Measurements from ENCODE around the gene CDK17. TPM values are rescaled to one million over a fixed set of nuclear protein-coding genes. Genes with fewer than 3 reads are reported as not detected.
"Not testable (repeated sequence)": the region's sequence is repeated elsewhere in the genome, so short reads cannot be mapped to it uniquely, and the experiment has no call there.

Gene CDK17
- total RNA-seq, 1 experiment from 2014 or later = 23.9 TPM

GRCh38 chr12:96343347-96343954, 56.8 kb downstream of the CDK17 start:
- no peak overlapping the region for H3K27ac ChIP-seq (ENCODE audit: low read length)
- H3K4me3 ChIP-seq (ENCODE audit: low read length) = no peak overlapping the region
- ATAC-seq = no peak
- intact Hi-C loops (cut with micrococcal nuclease) = no loop called here
- H3K4me1 ChIP-seq (ENCODE audit: insufficient read depth, low read length) = no peaks in the 10 kb centered on the region
- peaks cover 22% of the 10 kb centered on the region for H3K36me3 ChIP-seq (ENCODE audit: low read depth, low read length)
- no TSS peak for BruUV-seq (replicated peaks)
- H3K4me2 ChIP-seq (ENCODE audit: low read length) = no peak overlapping the region
- H3K9ac ChIP-seq (ENCODE audit: low read length) = no peak overlapping the region
- POLR2A ChIA-PET (ENCODE audit: unreplicated experiment) = no interaction called here
- no peaks in the 10 kb centered on the region for H3K27me3 ChIP-seq (ENCODE audit: low read length)
- H3K9me2 ChIP-seq (replicated peaks; ENCODE audit: low read length) = no peaks in the 10 kb centered on the region
- CTCF ChIA-PET = no interaction called here
- TF ChIP-seq CTCF (conservative IDR thresholded peaks at IDR 0.05; ENCODE audit: low read depth, low read length) (no peak), EZH2 (IDR thresholded peaks at IDR 0.05; ENCODE audit: low read length, unreplicated experiment) (no peak), EZH2phosphoT487 (IDR thresholded peaks at IDR 0.05; ENCODE audit: borderline replicate concordance, low read length) (no peak)
- H3K79me2 ChIP-seq (ENCODE audit: low read length) = peaks cover 83% of the 10 kb centered on the region
- H3F3A ChIP-seq (ENCODE audit: low read length, unreplicated experiment) = no peaks in the 10 kb centered on the region
- H3K9me3 ChIP-seq (ENCODE audit: low read length) = peaks cover 7% of the 10 kb centered on the region
- H2AFZ ChIP-seq (ENCODE audit: low read length) = no peak overlapping the region
- no peak for DNase-seq
- peaks cover 14% of the 10 kb centered on the region for H4K20me1 ChIP-seq (ENCODE audit: low read length)

- Histone ChIP-seq H3K36me3 (ENCODE audit: low read depth, low read length) (peaks cover 11% of the 10 kb centered on the region; the same call in 1 of the 2 replicates), H3K79me2 (ENCODE audit: low read length) (peaks cover 82% of the 10 kb centered on the region)
- POLR2A ChIA-PET (ENCODE audit: unreplicated experiment); H3K9me2 ChIP-seq (replicated peaks; ENCODE audit: low read length); DNase-seq; H3K9ac ChIP-seq (ENCODE audit: low read length); intact Hi-C loops (cut with micrococcal nuclease); H3K27ac ChIP-seq (ENCODE audit: low read length); H3K4me3 ChIP-seq (ENCODE audit: low read length); ATAC-seq; H3K4me1 ChIP-seq (ENCODE audit: insufficient read depth, low read length); H3K4me2 ChIP-seq (ENCODE audit: low read length); H3F3A ChIP-seq (ENCODE audit: low read length, unreplicated experiment); H3K27me3 ChIP-seq (ENCODE audit: low read length); CTCF ChIA-PET; BruUV-seq (replicated peaks); H4K20me1 ChIP-seq (ENCODE audit: low read length); H2AFZ ChIP-seq (ENCODE audit: low read length); H3K9me3 ChIP-seq (ENCODE audit: low read length): not testable (repeated sequence)
Measured at GRCh38 chr12:96339666-96340065, 60.6 kb downstream of the CDK17 start.

GRCh38 chr12:96338852-96339471, 61.3 kb downstream of the CDK17 start:
- H3K4me2 ChIP-seq (ENCODE audit: low read length) = no peak overlapping the region
- H3F3A ChIP-seq (ENCODE audit: low read length, unreplicated experiment) = no peaks in the 10 kb centered on the region
- DNase-seq = no peak
- H3K4me1 ChIP-seq (ENCODE audit: insufficient read depth, low read length) = peaks cover 6% of the 10 kb centered on the region; the same call in 1 of the 2 replicates
- no peaks in the 10 kb centered on the region for H3K9me2 ChIP-seq (replicated peaks; ENCODE audit: low read length)
- no peak overlapping the region for H3K27ac ChIP-seq (ENCODE audit: low read length)
- H3K27me3 ChIP-seq (ENCODE audit: low read length) = no peaks in the 10 kb centered on the region
- ATAC-seq = no peak
- BruUV-seq (replicated peaks) = no TSS peak
- CTCF ChIA-PET = no interaction called here
- no peak overlapping the region for H3K4me3 ChIP-seq (ENCODE audit: low read length)
- POLR2A ChIA-PET (ENCODE audit: unreplicated experiment) = interaction anchor here (0.6 kb wide), 1 partner anchor 10 kb away, joined by 4 read pairs; no protein-coding TSS in a partner anchor
- H3K79me2 ChIP-seq (ENCODE audit: low read length) = peaks cover 77% of the 10 kb centered on the region
- H3K9me3 ChIP-seq (ENCODE audit: low read length) = peaks cover 1% of the 10 kb centered on the region; the same call in 1 of the 2 replicates
- peaks cover 4% of the 10 kb centered on the region; the same call in 1 of the 2 replicates for H3K36me3 ChIP-seq (ENCODE audit: low read depth, low read length)
- H2AFZ ChIP-seq (ENCODE audit: low read length) = no peak overlapping the region
- intact Hi-C loops (cut with micrococcal nuclease) = no loop called here
- peaks cover 9% of the 10 kb centered on the region; the same call in 1 of the 2 replicates for H4K20me1 ChIP-seq (ENCODE audit: low read length)
- TF ChIP-seq CTCF (conservative IDR thresholded peaks at IDR 0.05; ENCODE audit: low read depth, low read length) (no peak), EZH2phosphoT487 (IDR thresholded peaks at IDR 0.05; ENCODE audit: borderline replicate concordance, low read length) (no peak), EZH2 (IDR thresholded peaks at IDR 0.05; ENCODE audit: low read length, unreplicated experiment) (no peak)
- H3K9ac ChIP-seq (ENCODE audit: low read length) = no peak overlapping the region

Data from PC-3 (cell line).